Sciatic nerve (tissue), 2 donors: ENCODE data around the gene CIB2. TPM values are rescaled to one million over a fixed set of nuclear protein-coding genes. Genes with fewer than 3 reads are reported as not detected.

Experiments used
- ATAC-seq: fragments of 200-7000 bp; cut with Tn5 transposase; one replicate; pipeline ENCODE4 v1.9.1; 2020; ENCODE audit warnings: mild to moderate bottlenecking, moderate library complexity
- DNase-seq: peaks from one replicate; pipeline ENCODE4 v3.0.0-alpha.2; 2020; ENCODE audit warnings: low spot score
- intact Hi-C: fragments of 100-400 bp; cut with DNase I; formaldehyde crosslinking; loops from one replicate; pipeline ENCODE4 v1.14.2; 2022
- total RNA-seq: library from RNA; stranded (reverse); fragmentation: NEBNext Ultra II Directional; extraction: Animal tissue kit (Norgen Biotek cat#: 25700); gene quantifications from one replicate; pipeline ENCODE4 v1.2.1, GENCODE V29; 2021
- donor health status: DM: no; HTN: no; CAD: no.
- donor health status: DM: no; HTN: no; CAD: no.

The CIB2 gene
- total RNA-seq, 1 donor from 2014 or later = 5.4 TPM

GRCh38 chr15:78149805-78150751 lies 18.8 kb upstream of the CIB2 start:
- DNase-seq (no peak), ATAC-seq (no peak)
- intact Hi-C loops = no loop called here

GRCh38 chr15:78149068-78149804 lies 18.0 kb upstream of the CIB2 start, which contains the start of gene IDH3A:
IDH3A (plus strand) TSS chr15:78149362; CDS start chr15:78149404, 42 bp downstream.
- intact Hi-C loops = no loop called here
- DNase-seq = peak; percentile 100
- peak; percentile 100 for ATAC-seq

DNA sequence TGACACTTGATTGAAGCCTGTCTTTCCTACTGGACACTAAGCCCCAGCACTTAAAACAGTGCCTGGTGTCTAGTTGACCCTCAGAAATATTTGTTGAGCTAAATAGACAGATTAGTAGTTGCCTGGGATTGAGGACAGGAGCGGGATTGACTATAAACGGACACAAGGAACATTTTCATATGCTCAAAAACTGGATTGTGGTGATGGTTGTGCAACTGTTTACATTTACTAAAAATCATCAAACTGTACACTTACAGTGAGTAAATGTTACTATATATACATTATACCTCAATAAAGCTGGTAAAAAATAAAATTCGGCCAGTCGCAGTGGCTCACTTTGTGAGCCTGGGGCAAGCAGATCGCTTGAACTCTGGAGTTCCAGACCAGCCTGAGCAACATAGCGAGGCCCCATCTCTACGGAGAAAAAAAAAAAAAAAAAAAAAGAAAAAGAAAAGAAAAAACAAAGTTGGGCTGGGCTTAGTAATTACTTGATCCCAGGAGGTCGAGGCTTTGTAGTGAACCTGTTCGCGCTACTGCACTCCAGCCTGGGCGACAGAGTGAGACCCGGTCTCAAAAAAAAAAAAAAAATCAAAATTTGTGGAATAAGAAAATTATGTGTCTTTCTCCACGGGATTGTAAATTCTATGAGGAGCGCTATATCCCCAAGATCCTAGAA lies 17.3 kb upstream of the CIB2 start:
- DNase-seq (no peak), ATAC-seq (peak; percentile 5)
- intact Hi-C loops = no loop called here

GRCh38 chr15:78147566-78147965 lies 16.3 kb upstream of the CIB2 start:
- intact Hi-C loops = no loop called here
- DNase-seq (no peak), ATAC-seq (no peak)

DNA sequence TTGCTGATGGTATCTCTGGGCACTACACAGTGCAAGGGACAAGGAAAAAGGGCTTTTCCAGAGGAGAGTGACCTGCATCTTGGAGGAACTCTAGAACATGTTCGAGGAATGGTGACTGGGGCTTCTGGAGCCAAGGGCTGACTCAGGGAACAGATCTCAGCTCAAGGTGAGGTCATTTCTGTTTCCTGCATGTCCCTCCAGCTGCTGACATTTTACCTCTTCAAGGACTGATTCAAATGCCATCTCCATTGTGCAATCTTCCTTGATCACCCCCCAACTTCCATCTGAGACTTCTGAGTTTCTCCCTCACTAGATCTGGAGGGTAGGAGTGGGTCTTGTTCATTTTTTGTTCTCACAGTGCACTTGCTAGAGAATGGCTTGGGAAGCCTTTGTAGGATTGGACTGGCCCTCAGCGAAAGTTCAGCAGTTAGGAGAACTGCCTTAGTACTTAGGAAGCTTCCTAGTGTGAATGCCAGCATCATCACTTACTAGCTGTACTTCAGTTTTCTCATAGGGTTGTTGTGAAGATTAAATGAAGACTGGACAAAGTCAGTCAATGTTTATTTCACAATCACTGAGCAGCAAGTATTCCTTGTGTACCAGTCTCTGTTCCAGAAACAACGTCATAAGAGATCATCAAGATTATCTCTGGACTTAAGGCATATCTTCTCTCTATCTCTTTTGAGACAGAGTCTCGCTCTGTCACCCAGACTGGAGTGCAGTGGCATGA lies 15.3 kb upstream of the CIB2 start:
- intact Hi-C loops = no loop called here
- ATAC-seq (no peak), DNase-seq (no peak)

DNA sequence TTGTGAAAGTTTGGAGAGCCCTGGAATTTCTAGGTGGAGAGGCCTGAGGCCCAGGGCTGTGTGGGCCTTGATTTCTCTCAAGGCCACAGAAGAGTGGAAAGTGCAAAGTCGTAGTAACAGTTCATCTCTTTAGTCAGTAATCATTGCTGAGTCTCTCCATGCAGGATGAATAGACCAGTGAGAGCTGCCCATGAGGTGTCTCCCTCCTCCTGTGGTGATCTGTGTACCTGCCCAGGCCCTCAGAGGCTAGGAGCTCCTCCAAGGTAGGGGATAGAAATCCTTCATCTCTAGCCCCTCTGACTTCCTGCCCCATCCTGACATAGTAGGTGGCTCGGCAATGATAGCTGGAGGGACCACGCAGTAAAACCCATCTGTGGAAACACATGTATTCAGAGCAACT lies 11.1 kb upstream of the CIB2 start:
- ATAC-seq (no peak), DNase-seq (no peak)
- intact Hi-C loops = no loop called here

DNA sequence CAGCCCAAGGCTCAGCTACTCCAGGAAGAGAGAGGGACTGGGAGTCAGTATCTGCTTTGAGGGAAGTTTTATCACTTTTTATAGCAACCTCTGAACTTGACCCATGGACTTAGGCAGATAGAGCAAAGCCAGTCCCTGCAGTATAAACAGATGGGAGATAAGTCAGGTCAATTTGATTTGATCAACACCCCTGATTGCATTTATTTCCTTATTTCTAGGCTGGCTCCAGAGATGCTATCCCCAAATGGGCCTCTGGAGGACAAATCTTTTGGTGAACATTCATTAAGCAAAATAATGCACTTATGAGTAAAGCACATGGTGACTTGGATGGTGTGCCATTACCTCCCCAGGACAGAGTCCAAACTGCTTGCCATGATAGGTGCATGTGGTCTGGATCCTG lies 9.0 kb upstream of the CIB2 start:
- no peak for ATAC-seq
- DNase-seq = no peak
- intact Hi-C loops = no loop called here

GRCh38 chr15:78139578-78139977 lies 8.3 kb upstream of the CIB2 start:
- ATAC-seq (no peak), DNase-seq (no peak)
- intact Hi-C loops = loop anchor here (10.0 kb wide), 1 partner anchor 55 kb away; no protein-coding TSS in a partner anchor

DNA sequence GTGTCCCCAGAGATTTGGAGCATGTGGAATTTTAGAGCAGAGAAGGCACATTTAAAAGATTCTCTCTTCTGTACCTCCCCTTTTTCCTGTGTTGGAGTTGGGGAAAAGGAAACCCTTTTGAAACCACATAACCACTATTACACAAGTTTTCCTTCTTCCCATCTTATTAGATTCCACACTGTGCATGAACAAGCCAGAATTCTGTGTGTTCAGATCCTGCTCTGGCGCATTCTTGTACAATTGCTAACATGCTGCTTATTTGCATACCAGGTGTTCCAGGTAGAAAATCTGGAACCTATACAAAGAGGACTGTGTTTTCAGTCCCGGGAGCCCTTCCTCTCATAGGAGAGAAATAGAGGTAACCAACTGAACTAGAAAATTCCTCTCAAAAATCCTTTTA lies 2.6 kb upstream of the CIB2 start:
- ATAC-seq = no peak
- DNase-seq = no peak
- intact Hi-C loops = loop anchor here (10.0 kb wide), 1 partner anchor 61 kb away; no protein-coding TSS in a partner anchor

DNA sequence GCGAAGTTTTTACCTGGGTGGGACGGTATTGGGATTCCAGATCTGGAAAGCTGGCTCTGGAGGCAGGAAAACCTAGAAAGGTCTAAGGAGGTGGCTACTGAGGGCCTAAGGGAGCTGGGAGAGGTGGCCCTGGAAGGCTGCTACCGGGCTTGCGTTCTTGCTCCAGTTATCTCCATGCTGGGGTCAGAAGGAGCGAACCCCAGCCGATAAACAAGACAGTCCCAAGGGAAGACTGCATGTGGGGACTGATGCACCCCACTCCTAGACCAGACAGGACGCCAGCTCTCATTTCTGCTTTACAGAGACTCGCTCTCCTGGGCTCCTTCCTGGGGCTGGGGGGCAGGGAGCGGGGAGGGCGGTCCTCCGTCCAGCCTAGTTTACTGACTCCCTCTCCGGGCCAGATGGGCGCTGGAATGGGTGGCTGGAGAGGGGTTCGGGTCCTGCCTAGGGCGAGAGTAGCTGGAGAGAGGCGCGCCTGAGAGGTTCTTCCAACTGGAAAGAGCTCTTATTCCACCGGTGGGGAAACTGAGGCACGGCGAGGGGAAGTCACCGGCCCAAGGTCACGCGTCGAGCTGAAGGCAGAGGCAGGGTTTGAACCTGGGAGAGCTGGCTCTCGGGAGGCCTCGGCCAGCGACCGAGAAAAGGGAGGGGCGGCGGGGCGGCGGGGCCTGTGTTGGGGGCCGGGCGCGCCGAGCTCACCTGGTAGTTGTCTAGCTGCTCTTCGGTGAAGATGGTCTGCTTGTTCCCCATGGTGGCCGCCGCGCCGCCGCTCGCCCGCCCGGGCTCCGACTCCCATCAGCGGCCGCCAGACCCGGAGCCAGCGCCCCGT lies 565 bp downstream of the CIB2 start:
- intact Hi-C loops = loop anchor here (10.0 kb wide), 1 partner anchor 64 kb away; no protein-coding TSS in a partner anchor
- DNase-seq (peak; percentile 65), ATAC-seq (peak; percentile 8)

GRCh38 chr15:78129751-78130287 lies 1.4 kb downstream of the CIB2 start:
- ATAC-seq (no peak), DNase-seq (no peak)
- intact Hi-C loops = loop anchor here (10.0 kb wide), 1 partner anchor 65 kb away; no protein-coding TSS in a partner anchor

DNA sequence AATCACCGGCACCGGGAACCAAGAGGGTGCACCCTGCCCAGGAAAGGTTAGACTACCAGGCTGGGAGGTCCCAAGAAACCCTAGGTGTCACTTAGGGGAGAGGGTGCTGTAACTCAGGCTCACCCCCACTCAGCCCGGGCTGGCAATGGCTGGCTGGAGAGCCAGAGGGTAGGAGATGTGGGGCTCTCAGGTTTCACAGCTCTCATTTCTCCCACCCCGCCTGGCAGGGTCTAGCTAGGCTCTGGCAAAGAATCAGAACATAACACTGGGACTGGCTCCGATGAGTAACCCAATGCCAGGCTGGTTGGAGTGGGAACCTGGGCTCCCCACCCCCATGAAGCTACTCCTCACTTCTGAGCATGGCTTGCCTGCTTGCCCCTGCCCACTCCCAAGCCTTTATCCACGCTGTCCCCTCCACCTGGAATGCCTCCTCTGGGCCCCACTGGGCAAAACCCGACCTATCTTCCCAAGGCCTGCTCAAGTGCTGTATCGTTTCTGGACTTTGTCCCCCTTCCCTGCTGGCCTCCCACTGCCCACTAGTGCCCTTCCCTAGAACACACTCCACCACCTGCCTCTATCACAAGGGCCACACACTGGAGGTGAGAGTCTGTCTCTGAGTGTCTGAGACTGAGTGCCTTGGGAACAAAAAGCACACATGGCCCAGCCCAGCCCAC lies 2.0 kb downstream of the CIB2 start:
- ATAC-seq (no peak), DNase-seq (no peak)
- intact Hi-C loops = no loop called here

- ATAC-seq (no peak), DNase-seq (no peak)
- intact Hi-C loops = no loop called here
Measured at GRCh38 chr15:78127882-78128281, 3.4 kb downstream of the CIB2 start.

DNA sequence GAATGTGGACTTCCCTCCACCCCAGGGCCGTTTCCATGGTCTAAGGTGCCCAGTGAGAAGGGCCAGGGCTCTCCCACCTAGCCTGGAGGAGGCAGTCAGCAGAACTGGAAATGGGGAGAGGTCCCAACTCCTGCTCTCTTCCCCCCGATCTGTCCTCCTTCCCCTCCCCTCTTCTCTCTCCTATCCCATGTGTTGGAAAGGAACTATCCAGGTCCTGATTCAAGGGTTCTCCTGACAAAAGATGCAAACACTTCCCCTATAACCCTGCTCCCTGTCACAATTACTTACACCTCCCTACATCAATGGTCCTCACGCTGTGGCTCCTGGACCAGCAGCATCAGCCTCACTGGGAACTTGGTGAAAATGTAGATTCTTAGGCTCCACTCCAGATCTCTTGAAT lies 6.0 kb downstream of the CIB2 start:
- ATAC-seq (no peak), DNase-seq (no peak)
- intact Hi-C loops = no loop called here

DNA sequence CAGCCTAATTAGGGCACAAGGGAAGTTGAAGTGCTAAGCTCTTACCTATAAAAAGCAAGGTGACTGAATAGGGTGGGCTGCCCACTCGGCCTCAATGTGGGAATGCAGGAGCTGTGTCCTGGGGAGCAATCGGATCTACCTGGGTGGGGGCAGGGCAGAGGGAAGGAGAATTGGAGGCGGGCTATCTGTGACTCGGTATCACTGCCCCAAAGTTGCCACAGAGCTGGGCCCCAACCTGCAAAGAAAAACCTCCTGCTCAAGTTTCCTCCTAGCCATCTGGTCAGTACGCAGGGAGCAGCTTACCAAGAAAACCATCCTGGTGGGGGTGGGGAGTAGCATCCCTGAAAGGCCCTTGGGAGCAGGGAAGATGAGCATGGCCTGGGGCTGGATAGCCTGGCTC lies 10.7 kb downstream of the CIB2 start:
- DNase-seq (no peak), ATAC-seq (no peak)
- intact Hi-C loops = no loop called here

GRCh38 chr15:78112551-78112950 lies 18.7 kb downstream of the CIB2 start:
- DNase-seq = no peak
- intact Hi-C loops = loop anchor here (10.0 kb wide), 1 partner anchor 122 kb away; the partner anchor contains the start of gene ACSBG1
- no peak for ATAC-seq

DNA sequence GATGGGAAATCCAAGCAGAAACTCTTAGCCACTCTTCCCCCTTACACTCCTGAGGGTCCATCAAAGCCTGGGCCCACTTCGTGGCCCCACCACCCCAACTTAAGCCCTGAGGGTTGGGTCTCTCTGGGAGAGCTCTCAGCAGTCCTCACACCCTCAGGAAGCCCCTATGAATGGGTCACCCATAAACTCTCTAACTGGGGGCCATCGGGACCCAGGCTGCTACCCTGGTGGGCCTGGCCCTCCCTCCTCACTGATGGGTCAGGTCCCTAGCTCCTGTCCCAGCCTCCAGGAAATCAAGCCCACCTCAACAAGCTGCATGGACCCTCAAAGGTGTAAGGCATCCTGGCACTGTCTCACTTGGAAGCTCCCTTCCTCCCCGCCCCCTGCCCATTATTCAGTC lies 19.5 kb downstream of the CIB2 start:
- intact Hi-C loops = loop anchor here (10.0 kb wide), 1 partner anchor 123 kb away; the partner anchor contains the start of gene ACSBG1
- no peak for DNase-seq

More for the DNA sequence above, 19.5 kb downstream of the CIB2 start:
- ATAC-seq = no peak
